ENCODE measurements around the gene TMEM38B. TPM values are rescaled to one million over a fixed set of nuclear protein-coding genes. Genes with fewer than 3 reads are reported as not detected.
"Not testable (repeated sequence)": the region's sequence is repeated elsewhere in the genome, so short reads cannot be mapped to it uniquely, and the experiment has no call there.

TMEM38B gene
- total RNA-seq, 4 donors from 2014 or later, result 9.9 to 18.0 (median 12.5) TPM

DNA sequence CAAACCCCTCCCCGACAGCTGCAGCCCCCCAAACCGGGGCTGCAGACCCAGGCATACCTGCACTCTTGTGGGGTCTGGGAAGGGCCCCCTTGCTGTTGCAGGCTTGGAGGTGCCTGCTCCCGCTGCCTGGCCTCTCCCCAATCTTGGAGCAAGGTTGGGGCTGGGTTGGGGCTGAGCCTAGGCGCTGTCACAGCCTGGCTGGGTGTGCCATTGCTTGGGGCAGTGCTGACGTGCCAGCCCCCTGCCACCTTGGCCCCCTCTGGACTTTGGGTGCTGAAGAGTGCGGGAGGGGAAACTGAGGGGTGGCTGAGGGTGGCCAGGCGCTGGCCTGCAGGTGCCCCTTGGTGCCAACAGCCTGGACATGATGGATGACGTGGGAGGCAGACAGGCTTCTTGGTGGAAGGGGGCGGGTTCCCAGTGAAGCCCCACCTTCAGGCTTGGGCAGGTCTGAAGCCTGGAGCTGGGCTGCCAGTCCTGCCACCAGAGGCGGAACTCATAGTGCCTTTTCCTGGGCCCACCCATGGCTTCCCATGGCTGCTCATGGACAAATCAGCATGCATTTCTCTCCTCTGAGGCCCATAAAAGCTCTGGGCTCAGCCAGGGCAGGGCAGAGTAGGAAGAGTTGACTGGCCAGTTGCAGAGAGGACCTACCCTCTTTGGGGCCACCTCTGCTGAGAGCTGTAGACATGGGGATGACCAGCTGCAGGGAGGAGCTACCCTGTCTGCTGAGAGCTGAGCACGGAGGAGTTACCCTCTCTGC lies 19.1 kb downstream of the TMEM38B start:
- Histone ChIP-seq H3K36me3 (no peaks in the 10 kb centered on the region), H3K27me3 (no peaks in the 10 kb centered on the region), H3K27ac (no peak overlapping the region), H3K4me1 (no peaks in the 10 kb centered on the region), H3K4me3 (no peak overlapping the region), H3K9me3 (no peaks in the 10 kb centered on the region)
- DNase-seq, result no peak
- TF ChIP-seq, protein P1, sequence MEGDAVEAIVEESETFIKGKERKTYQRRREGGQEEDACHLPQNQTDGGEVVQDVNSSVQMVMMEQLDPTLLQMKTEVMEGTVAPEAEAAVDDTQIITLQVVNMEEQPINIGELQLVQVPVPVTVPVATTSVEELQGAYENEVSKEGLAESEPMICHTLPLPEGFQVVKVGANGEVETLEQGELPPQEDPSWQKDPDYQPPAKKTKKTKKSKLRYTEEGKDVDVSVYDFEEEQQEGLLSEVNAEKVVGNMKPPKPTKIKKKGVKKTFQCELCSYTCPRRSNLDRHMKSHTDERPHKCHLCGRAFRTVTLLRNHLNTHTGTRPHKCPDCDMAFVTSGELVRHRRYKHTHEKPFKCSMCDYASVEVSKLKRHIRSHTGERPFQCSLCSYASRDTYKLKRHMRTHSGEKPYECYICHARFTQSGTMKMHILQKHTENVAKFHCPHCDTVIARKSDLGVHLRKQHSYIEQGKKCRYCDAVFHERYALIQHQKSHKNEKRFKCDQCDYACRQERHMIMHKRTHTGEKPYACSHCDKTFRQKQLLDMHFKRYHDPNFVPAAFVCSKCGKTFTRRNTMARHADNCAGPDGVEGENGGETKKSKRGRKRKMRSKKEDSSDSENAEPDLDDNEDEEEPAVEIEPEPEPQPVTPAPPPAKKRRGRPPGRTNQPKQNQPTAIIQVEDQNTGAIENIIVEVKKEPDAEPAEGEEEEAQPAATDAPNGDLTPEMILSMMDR (IDR thresholded peaks at IDR 0.05), result no peak
- TF ChIP-seq POLR2A (IDR thresholded peaks at IDR 0.05), result no peak

DNA sequence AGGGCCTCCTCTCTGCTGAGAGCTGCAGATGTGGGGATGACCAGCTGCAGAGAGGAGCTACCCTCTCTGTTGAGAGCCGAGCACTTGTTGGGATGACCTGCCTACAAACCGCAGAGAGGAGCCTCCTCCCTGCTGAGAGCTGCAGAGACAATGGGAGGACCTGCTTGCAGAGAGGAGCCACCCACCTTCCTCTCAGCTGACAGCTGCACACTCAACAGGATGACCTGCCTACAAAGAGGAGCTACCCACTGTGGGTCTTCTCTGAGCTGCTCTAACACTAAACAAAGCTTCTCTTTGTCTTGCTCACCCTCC lies 19.6 kb downstream of the TMEM38B start:
- DNase-seq, result no peak
- Histone ChIP-seq H3K9me3 (no peaks in the 10 kb centered on the region), H3K36me3 (no peaks in the 10 kb centered on the region), H3K4me1 (no peaks in the 10 kb centered on the region), H3K4me3 (no peak overlapping the region), H3K27ac (no peak overlapping the region), H3K27me3 (no peaks in the 10 kb centered on the region)
- TF ChIP-seq, protein P1 (IDR thresholded peaks at IDR 0.05), result no peak
- TF ChIP-seq POLR2A (IDR thresholded peaks at IDR 0.05), result no peak

DNA sequence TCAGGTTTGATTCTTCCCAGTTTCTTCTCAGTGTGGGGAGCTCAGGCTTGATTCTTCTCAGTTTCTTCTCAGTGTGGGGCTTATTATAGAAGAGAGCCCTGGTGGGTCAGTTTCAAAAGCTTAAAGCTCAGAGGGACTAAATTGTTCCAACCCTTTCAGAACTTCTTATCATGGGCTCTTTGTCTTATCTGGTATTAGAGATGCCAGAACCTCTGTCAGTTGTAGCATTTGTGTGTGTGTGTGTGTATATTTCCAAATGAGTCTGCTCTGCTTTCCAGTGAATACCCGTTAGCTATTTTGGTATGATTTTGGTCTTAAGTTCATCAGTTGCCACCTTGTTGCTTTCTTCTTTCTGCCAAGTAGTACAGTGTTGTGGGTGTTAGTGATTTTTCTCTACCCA lies 21.8 kb downstream of the TMEM38B start:
- TF ChIP-seq POLR2A (IDR thresholded peaks at IDR 0.05), result no peak
- TF ChIP-seq, protein P1 (IDR thresholded peaks at IDR 0.05), result no peak
- H3K4me3 ChIP-seq, result no peak overlapping the region
- no peaks in the 10 kb centered on the region for H3K9me3 ChIP-seq
- no peaks in the 10 kb centered on the region for H3K4me1 ChIP-seq
- H3K27me3 ChIP-seq, result no peaks in the 10 kb centered on the region
- DNase-seq, result no peak
- H3K36me3 ChIP-seq, result no peaks in the 10 kb centered on the region
- H3K27ac ChIP-seq, result no peak overlapping the region

DNA sequence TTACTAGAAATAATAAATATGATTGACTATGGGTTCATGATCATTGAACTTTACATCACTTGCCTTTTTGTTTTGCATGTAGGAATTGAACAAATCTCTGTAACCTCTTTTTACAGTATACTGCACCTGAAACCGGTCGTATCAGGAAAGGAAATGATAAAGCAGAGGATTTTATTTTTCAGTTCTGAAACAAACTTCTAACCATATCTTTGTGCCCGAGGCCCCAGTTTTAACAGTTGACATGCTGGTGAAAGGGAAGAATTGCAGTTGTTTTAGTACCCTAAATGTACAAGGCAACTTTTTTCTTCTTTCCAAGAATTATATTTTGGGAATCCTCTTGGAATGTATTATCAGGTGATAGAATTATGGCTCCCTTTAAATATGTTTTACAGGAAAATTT lies 27.8 kb downstream of the TMEM38B start:
- Histone ChIP-seq H3K4me1 (no peaks in the 10 kb centered on the region), H3K27ac (no peak overlapping the region), H3K36me3 (no peaks in the 10 kb centered on the region), H3K4me3 (no peak overlapping the region), H3K27me3 (no peaks in the 10 kb centered on the region), H3K9me3 (no peaks in the 10 kb centered on the region)
- no peak for DNase-seq
- TF ChIP-seq, protein P1 (IDR thresholded peaks at IDR 0.05), result no peak
- no peak for TF ChIP-seq POLR2A (IDR thresholded peaks at IDR 0.05)

DNA sequence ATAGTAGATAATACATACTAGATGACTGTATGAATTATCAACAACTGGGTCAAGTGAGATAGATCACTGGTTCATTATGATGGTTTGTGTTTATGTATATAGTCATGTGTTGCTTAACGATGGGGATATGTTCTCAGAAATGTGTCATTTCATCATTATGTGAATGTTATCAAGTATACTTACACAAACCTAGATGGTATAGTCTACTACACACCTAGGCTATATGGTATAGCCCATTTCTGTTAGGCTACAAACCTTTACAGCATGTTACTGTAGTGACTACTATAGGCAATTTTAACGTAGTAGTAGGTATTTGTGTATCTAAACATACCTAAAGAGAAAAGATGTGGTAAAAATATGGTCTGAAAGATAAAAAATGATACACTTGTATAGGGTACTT lies 31.0 kb downstream of the TMEM38B start:
- H3K4me1 ChIP-seq, result no peaks in the 10 kb centered on the region
- TF ChIP-seq, protein P1 (IDR thresholded peaks at IDR 0.05), result no peak

DNA sequence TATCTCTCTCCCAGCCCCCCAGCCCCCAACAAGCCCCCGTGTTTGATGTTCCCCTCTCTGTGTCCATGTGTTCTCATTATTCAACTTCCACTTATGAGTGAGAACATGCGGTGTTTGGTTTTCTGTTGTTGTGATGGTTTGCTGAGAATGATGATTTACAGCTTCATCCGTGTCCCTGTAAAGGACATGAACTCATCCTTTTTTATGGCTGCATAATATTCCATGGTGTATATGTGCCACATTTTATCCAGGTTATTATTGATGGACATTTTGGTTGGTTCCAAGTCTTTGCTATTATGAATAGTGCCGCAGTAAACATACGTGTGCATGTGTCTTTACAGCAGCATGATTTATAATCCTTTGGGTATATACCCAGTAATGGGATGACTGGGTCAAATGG lies 33.9 kb downstream of the TMEM38B start:
- not testable (repeated sequence) for H3K27ac ChIP-seq, H3K27me3 ChIP-seq, H3K36me3 ChIP-seq, H3K9me3 ChIP-seq, DNase-seq, H3K4me3 ChIP-seq, H3K4me1 ChIP-seq

More for the DNA sequence above, 31.0 kb downstream of the TMEM38B start:
- H3K27ac ChIP-seq, result no peak overlapping the region
- DNase-seq, result no peak
- H3K36me3 ChIP-seq, result no peaks in the 10 kb centered on the region
- no peaks in the 10 kb centered on the region for H3K27me3 ChIP-seq
- no peaks in the 10 kb centered on the region for H3K9me3 ChIP-seq
- no peak overlapping the region for H3K4me3 ChIP-seq

DNA sequence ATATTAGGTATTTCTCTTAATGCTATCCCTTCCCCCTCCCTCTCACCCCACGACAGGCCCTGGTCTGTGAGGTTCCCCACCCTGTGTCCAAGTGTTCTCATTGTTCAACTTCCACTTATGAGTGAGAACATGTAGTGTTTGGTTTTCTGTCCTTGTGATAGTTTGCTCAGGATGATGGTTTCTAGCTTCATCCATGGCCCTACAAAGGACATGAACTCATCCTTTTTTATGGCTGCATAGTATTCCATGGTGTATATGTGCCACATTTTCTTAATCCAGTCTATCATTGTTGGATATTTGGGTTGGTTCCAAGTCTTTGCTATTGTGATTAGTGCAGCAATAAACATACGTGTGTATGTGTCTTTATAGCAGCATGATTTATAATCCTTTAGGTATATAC lies 37.1 kb downstream of the TMEM38B start:
- H3K4me1 ChIP-seq, H3K27ac ChIP-seq, H3K36me3 ChIP-seq, DNase-seq, H3K27me3 ChIP-seq, H3K4me3 ChIP-seq: not testable (repeated sequence)
- peaks cover 0 to 14% (median 0%) of the 10 kb centered on the region in 4 donors for H3K9me3 ChIP-seq

Data from Peyer's patch (tissue), 4 donors.